NOMO-1 treated with DMSO at 0.1 percent for 48 hours (cell line): ENCODE results near the gene ANAPC1.
"Not testable (repeated sequence)": the region's sequence is repeated elsewhere in the genome, so short reads cannot be mapped to it uniquely, and the experiment has no call there.

Experiments
- DNase-seq: peaks from one replicate; lab custom pipeline; 2025; ENCODE audit not compliant: unreplicated experiment; lab: John Stamatoyannopoulos, UW

ANAPC1 gene

DNA sequence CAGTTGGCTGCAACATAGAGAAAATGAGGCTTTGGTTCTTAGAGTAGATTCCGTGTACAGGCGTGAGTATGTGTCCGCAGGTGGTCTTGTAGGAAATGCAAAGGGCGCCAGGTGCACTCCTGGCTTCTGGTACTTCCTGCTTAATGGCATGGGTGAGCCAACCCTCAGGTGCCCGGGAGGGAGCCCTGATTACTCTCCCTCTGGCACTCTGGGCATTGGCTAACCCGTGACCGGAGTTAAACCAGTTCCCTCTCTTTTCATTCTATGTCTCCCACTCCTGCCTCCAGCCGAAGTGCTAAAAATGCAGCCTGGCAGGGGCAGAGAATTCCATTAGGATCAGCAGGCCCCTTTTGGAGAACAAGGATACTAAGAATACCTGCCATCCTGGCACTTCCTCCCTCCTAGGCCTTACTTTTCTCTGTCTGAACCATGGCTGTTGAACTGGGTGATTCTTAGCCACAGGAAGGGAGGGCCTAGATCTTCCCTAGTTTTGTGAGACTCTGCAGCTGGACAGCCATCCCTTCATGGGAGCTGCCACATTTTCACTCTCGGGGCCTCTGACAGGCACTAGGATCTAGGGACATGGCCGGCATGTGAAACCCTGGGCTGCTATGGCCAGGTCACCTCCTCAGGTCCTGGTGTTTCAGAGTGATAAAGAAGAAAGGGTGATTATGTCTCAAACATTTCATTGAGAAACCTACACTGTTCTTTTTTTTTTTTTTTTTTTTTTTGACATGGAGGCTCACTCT is 20.9 kb upstream of the ANAPC1 start:
- DNase-seq = no peak

- no peak for DNase-seq
These were observed 20.0 kb upstream of the ANAPC1 start for GRCh38 chr2:111903930-111904439.

DNA sequence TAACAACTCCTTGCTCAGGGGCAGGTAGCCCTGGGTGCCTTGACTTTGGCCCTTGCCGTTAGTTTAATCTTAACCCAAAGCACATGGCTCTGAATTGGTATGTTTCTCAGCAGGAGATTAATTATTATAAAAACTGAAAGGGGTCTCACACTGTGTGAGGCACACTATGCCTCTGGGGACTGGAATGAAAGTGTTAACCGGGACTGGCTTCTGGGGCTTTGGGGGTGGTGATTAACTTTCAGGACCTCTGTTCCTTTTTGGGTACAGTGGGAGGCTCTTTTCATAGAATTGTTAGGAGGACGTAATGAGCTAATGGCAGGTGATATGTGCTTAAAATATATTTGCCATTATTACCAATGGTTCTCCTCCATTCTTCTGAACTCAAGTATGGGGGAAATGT is 19.5 kb upstream of the ANAPC1 start:
- no peak for DNase-seq

DNA sequence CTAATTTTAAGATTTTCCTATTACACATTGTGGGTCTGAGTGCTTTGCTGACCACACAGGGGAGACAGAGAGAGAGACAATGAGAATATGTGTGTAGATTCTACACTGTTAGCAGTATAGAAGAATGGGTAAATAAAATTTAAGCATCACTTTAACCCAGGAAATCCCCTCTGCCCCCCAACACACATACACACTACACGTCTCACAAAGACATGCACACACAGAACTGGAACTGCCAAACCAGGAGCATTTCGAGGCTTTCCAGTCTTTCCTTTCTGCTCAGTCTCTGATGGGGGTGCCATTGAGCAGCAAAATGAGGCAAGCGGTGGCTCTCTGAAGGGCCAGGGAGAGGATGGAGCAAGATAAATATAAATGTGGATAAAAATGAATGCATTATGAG is 16.9 kb upstream of the ANAPC1 start:
- DNase-seq = peak; percentile 24

DNA sequence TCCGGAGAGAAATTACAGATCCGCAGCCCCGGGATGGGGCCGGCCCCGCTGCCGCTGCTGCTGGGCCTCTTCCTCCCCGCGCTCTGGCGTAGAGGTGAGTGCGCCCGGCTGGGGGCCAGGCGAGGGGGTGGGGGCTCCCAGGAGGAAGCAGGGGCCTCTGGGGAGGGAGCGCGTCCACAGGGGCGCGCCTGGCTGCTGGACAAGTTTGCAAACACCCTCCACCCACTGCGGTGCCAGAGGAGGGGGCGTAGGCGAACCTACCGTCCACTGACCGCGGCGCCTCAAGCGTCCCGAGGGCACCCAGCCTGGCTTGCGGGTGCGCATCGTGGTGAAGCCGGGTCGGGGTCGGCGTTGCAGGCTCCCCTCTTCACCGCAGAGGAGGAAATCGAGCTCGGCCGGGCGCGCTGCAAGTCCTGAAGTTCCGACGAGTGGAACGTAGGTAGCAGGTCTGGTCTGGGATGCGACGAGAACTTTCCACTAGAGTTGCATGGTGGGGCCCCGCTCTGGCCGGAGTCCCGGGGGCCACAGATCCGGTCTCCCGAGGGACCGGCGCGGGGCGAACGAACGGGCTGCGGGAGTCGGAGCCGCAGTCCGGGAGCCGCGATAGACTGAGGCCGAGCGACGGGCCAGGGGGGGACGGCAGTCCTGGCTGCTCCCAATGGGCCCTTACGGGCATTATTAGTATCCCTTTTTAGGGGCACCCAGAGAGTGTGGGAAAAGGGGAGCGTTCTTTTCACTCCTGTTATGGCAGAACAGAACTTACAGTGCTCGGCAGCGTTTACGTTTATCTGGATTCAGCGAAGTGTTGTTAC is 14.9 kb upstream of the ANAPC1 start:
- DNase-seq = no peak

DNA sequence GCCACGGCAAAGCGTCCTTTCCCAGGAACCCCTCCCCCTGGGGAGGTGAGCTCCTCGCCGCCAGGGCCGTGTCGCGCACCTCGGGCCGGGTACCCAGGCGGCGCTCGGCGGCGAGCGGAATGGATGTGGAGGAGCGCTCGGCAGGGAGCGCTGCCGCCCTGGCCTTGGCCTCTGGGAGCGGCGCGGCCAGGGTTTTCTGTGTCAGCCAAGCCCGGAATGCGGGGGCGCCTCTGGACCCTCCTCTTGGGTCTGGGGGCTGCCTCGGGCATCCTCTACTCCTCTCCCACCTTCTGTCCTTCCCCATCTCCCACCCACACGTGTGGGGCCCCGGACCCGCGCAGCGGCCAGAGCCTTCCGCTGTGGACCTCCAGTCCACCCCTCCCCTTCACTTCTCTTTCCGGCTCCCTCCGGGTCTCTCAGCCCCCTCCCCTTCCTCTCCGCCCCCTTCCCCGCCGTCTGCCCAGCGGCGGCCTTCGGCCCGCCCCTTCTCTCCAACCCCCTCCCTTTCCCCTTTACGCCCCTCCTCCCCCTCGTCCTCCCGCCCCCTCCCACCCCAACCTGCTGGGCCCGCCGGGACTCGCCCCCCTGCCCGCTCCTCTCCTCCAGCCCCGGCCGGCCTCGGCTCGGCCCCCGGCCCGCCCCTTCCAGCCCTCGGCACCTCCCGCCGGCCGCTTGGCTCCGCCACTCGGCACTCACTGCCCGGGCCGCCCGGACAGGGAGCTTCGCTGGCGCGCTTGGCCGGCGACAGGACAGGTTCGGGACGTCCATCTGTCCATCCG is 14.1 kb upstream of the ANAPC1 start, which contains the start of gene MERTK:
TSS of gene MERTK (plus strand) at position 684 of the 779 bp plus-strand sequence. CDS start 129 bp downstream, outside the sequence.
- DNase-seq = peak; percentile 64

- DNase-seq = no peak
These were observed 13.6 kb upstream of the ANAPC1 start for GRCh38 chr2:111897630-111897923.

- no peak for DNase-seq
These were observed 12.6 kb upstream of the ANAPC1 start for GRCh38 chr2:111896576-111896975.

DNA sequence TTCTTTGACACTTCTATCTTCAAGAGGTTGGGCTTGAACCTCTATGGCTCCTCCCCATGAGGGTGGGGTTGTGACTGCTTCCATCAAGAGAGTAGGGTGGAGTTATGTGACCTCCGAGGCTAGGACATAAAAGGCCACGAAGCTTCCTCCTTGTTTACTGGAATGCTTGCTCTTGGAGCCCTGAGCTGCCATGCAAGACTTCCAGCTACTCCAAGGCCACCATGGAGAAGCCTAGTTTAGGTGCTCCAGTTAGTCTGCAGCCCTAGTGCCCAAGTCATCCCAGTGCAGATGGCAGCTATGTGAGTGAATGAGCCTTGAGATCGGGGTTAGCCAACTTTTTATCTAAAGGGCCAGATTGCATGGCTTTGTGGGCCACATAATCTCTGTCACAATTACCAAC is 12.0 kb upstream of the ANAPC1 start:
- DNase-seq = no peak

- DNase-seq = no peak
These were observed 585 bp upstream of the ANAPC1 start for GRCh38 chr2:111884592-111884964.

DNA sequence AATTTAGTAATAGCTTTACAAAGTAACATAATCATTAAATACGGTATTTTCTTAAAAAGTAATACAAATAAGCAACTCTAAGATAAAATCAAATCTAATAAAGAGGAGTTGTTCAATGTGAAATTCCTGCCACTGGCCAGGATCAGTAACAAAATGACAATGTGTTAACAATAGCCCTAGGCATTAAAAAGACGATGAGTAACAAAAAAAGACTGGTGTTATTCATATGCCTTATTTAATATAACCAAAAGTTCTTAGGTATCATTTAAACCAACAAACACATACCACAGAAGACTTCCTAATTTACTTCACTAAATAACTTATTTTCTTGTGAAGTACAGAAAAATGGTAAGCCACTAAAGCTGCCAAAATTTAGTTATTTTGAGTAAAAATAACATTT is 11.2 kb downstream of the ANAPC1 start:
- DNase-seq = not testable (repeated sequence)

- not testable (repeated sequence) for DNase-seq
These were observed 18.9 kb downstream of the ANAPC1 start for GRCh38 chr2:111865124-111865523.

DNA sequence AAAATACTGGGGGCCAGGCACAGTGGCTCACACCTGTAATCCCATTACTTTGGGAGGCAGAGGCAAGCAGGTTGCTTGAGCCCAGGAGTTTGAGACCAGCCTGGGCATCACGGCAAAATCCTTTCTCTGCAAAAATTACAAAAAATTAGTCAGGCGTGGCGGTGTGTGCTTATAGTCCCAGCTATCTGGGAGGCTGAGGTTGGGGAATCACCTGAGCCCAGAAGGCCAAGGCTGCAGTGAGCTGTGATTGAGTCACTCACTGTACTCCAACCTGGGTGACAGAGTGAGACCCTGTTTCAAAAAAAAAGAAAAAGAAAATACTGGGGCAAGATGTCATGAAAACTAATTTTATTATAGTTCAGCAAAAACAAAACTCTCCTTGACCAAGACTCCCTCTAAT is 24.0 kb downstream of the ANAPC1 start:
- DNase-seq = not testable (repeated sequence)

DNA sequence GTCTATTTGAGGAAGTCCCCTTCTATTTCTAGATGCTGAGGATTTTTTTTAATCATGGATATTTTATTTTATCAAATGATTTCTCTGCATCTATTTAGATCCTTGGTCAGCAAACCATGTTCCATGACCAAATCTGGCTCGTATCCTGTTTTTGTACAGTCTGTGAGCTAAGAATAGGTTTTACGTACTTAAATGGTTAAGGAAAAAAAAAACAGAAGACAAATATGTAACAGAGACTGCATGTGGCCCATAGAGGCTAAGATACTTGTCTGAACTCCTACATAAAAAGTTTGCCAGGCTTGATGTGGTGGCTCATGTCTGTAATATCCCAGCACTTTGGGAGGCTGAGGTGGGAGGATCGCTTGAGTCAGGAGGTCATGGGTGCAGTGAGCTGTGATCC is 31.4 kb downstream of the ANAPC1 start:
- DNase-seq = not testable (repeated sequence)

- DNase-seq = not testable (repeated sequence)
These were observed 33.3 kb downstream of the ANAPC1 start for GRCh38 chr2:111850646-111851045.

DNA sequence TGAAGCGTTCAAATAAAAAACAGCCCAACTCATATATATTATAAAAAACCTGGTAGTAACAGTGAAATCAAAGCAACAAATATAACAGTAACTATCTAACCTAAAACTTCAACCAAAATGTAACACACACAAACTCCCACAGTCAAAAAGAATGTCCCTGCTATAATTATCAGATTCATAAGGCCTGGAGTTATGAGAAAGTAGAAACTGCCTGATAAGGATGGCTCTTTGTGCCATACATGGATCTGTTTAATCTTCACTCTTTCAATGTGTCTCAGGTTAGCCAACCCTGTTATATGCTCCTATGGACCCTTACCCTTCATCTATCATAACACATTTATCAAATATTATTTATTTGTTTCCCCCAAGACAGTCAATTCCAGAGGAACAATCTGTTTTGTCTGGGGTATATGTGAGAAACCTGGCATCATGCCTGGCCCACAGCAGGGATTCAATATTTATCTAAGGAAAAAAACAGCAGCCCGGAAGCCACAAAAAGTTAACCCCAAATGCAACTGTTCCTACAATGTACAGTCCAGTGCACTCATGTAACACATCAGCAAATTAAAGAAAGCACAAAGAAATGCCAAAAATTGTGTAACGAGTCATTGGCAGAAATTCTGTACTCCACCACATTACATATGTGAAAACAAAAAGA is 44.2 kb downstream of the ANAPC1 start:
- DNase-seq = not testable (repeated sequence)

DNA sequence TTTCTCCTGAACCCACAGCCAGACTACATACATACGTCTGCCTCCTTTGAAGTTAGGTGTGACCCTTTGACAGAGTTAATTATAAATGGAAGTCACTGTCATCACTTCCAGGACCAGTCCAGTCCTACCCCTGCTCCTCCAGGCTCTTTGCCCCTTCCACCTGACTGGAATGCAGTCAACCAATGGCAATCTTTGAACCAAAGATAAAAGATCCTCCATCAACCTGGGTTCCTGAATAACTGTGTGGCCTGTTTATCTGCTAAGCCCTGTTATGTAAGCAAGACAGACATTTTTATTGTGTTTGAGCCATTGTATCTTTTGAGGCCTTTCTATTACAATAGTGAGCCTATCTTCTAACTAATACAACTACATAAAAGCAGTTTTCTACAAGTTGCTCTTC is 45.0 kb downstream of the ANAPC1 start:
- not testable (repeated sequence) for DNase-seq

- DNase-seq = not testable (repeated sequence)
These were observed 49.8 kb downstream of the ANAPC1 start for GRCh38 chr2:111834221-111834620.

GRCh38 chr2:111830479-111830878 is 53.5 kb downstream of the ANAPC1 start:
- DNase-seq = not testable (repeated sequence)

- DNase-seq = not testable (repeated sequence)
These were observed 55.7 kb downstream of the ANAPC1 start for GRCh38 chr2:111828217-111828766.
